Right atrium auricular region (tissue), 2 donors: Measurements from ENCODE around the gene PRPF19. TPM values are rescaled to one million over a fixed set of nuclear protein-coding genes. Genes with fewer than 3 reads are reported as not detected.

Experiments used
- DNase-seq: peaks from one replicate; pipeline ENCODE4 v3.0.0-alpha.2; 2019; ENCODE audit warnings: low spot score
- H3K27ac ChIP-seq, 2 donors: fragments of 200-600 bp; sonication (generic); 1 replicate in 1 of 2; 2 replicates in 1 of 2; pipeline ENCODE4 v1.5.1; 2016 to 2019
- H3K27me3 ChIP-seq, 2 donors: fragments of 200-600 bp; sonication (generic); one replicate each; pipeline versions ENCODE4 v1.5.1 to v1.6.0; 2017 to 2019
- H3K36me3 ChIP-seq: fragments of 200-600 bp; sonication (generic); one replicate; pipeline ENCODE4 v1.5.1; 2016
- H3K4me1 ChIP-seq, 2 donors: fragments of 200-600 bp; sonication (generic); one replicate each; pipeline versions ENCODE4 v1.5.1 to v1.6.0; 2017 to 2019
- H3K4me3 ChIP-seq, 2 donors: fragments of 200-600 bp; sonication (generic); 1 replicate in 1 of 2; 2 replicates in 1 of 2; pipeline ENCODE4 v1.5.1; 2017 to 2019; ENCODE audit warnings: mild to moderate bottlenecking in 1 of 2, moderate library complexity in 1 of 2
- H3K9me3 ChIP-seq, 2 donors: fragments of 200-600 bp; sonication (generic); one replicate each; pipeline ENCODE4 v1.5.1; 2019
- CTCF ChIP-seq, 2 donors: fragments of 200-600 bp; sonication (generic); IDR thresholded peaks; one replicate each; pipeline ENCODE4 v1.5.1; 2019; ENCODE audit warnings: antibody characterized with exemption in 2 of 2
- total RNA-seq, 2 donors: library from RNA; depleted of rRNA; stranded (reverse); fragments of >200 nt; gene quantifications; one replicate each; pipeline ENCODE4 v1.1.0, GENCODE V29; 2016

PRPF19 gene
- total RNA-seq, 2 donors from 2014 or later, result 20.3 to 46.2 TPM

GRCh38 chr11:60890696-60891095, 15.7 kb downstream of the PRPF19 start:
- H3K27ac ChIP-seq, result peak overlapping the region in 1 of 2 donors; percentile 41
- H3K4me1 ChIP-seq, result peaks cover 0 to 19% of the 10 kb centered on the region in 2 donors
- H3K9me3 ChIP-seq, result no peaks in the 10 kb centered on the region
- H3K36me3 ChIP-seq, result peaks cover 31% of the 10 kb centered on the region
- no peaks in the 10 kb centered on the region for H3K27me3 ChIP-seq
- TF ChIP-seq CTCF (IDR thresholded peaks at IDR 0.05), result no peak
- no peak overlapping the region for H3K4me3 ChIP-seq
- DNase-seq, result no peak

- peaks cover 31% of the 10 kb centered on the region for H3K36me3 ChIP-seq
- peaks cover 0 to 19% of the 10 kb centered on the region in 2 donors for H3K4me1 ChIP-seq
- no peak overlapping the region for H3K4me3 ChIP-seq
- no peaks in the 10 kb centered on the region for H3K27me3 ChIP-seq
- no peak for DNase-seq
- no peak for TF ChIP-seq CTCF (IDR thresholded peaks at IDR 0.05)
- H3K27ac ChIP-seq, result no peak overlapping the region
- H3K9me3 ChIP-seq, result no peaks in the 10 kb centered on the region
These were observed 16.5 kb downstream of the PRPF19 start for GRCh38 chr11:60889869-60890311.

- no peak for DNase-seq
- Histone ChIP-seq H3K9me3 (no peaks in the 10 kb centered on the region), H3K27ac (no peak overlapping the region), H3K4me1 (peaks cover 0 to 19% of the 10 kb centered on the region in 2 donors), H3K36me3 (peaks cover 16% of the 10 kb centered on the region), H3K4me3 (no peak overlapping the region), H3K27me3 (no peaks in the 10 kb centered on the region)
- peak; percentile 20 to 59 for TF ChIP-seq CTCF (IDR thresholded peaks at IDR 0.05)
These were observed 18.8 kb downstream of the PRPF19 start for GRCh38 chr11:60887556-60887955.

GRCh38 chr11:60880643-60881282, 25.6 kb downstream of the PRPF19 start:
- H3K27ac ChIP-seq, result no peak overlapping the region
- no peak overlapping the region for H3K4me3 ChIP-seq
- H3K36me3 ChIP-seq, result peaks cover 7% of the 10 kb centered on the region
- H3K9me3 ChIP-seq, result no peaks in the 10 kb centered on the region
- H3K4me1 ChIP-seq, result peaks cover 0 to 6% of the 10 kb centered on the region in 2 donors
- TF ChIP-seq CTCF (IDR thresholded peaks at IDR 0.05), result no peak
- no peak for DNase-seq
- H3K27me3 ChIP-seq, result no peaks in the 10 kb centered on the region

- no peak for TF ChIP-seq CTCF (IDR thresholded peaks at IDR 0.05)
- no peak overlapping the region for H3K4me3 ChIP-seq
- no peak for DNase-seq
- H3K27me3 ChIP-seq, result no peaks in the 10 kb centered on the region
- H3K36me3 ChIP-seq, result peaks cover 7% of the 10 kb centered on the region
- no peaks in the 10 kb centered on the region for H3K9me3 ChIP-seq
- no peak overlapping the region for H3K27ac ChIP-seq
- H3K4me1 ChIP-seq, result peaks cover 0 to 6% of the 10 kb centered on the region in 2 donors
These were observed 26.3 kb downstream of the PRPF19 start for GRCh38 chr11:60879971-60880588.
